Body of pancreas (tissue), 4 donors: ENCODE measurements around the gene NUP98.

Experiments used
- CTCF ChIP-seq, 7 experiments: fragments of 450-650 bp in 4 of 7; fragments of 200-600 bp in 3 of 7; sonication (generic) in 3 of 7; IDR thresholded peaks; one replicate each; pipeline ENCODE4 v1.5.1; 2016 to 2019; ENCODE audit warnings: antibody characterized with exemption in 7 of 7
- POLR2A ChIP-seq, 3 donors: fragments of 450-650 bp; IDR thresholded peaks; one replicate each; pipeline ENCODE4 v1.6.1; 2016; ENCODE audit warnings: antibody characterized with exemption in 3 of 3, mild to moderate bottlenecking in 2 of 3

GRCh38 chr11:3822312-3822711 is 25.0 kb upstream of the NUP98 start:
- TF ChIP-seq CTCF (IDR thresholded peaks at IDR 0.05) (no peak), POLR2A (IDR thresholded peaks at IDR 0.05) (no peak)
